Testis (tissue), 2 donors: ENCODE measurements around the gene TRIM28.

ENCODE experiments used
- POLR2A ChIP-seq: fragments of 450-650 bp; IDR thresholded peaks from one replicate; pipeline ENCODE4 v1.6.1; 2017; ENCODE audit warnings: antibody characterized with exemption, mild to moderate bottlenecking, moderate library complexity
- TF ChIP-seq, protein P1 (sequence below), 3 experiments: fragments of 450-650 bp in 2 of 3; fragments of 200-600 bp in 1 of 3; sonication (generic) in 1 of 3; IDR thresholded peaks; one replicate each; pipeline ENCODE4 v1.5.1; 2016 to 2019; ENCODE audit warnings: antibody characterized with exemption in 3 of 3, mild to moderate bottlenecking in 2 of 3, moderate library complexity in 1 of 3

DNA sequence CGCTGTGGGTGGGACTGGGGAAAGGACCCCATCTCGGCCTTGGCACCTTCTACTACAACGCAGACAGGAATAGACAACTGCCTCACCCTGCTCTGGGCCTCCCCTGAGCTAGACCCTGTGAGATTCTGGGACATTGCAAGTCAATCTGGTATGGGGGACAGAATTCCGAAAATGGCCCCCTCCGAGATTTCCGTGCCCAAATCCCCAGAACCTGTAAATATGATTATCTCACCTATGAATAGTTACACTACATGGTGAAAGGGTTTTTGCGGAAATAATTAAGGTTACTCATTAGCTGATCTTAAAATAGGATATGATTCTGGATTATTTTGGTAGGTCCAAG, 23.6 kb upstream of the TRIM28 start:
- no peak for TF ChIP-seq POLR2A
- TF ChIP-seq, protein P1, sequence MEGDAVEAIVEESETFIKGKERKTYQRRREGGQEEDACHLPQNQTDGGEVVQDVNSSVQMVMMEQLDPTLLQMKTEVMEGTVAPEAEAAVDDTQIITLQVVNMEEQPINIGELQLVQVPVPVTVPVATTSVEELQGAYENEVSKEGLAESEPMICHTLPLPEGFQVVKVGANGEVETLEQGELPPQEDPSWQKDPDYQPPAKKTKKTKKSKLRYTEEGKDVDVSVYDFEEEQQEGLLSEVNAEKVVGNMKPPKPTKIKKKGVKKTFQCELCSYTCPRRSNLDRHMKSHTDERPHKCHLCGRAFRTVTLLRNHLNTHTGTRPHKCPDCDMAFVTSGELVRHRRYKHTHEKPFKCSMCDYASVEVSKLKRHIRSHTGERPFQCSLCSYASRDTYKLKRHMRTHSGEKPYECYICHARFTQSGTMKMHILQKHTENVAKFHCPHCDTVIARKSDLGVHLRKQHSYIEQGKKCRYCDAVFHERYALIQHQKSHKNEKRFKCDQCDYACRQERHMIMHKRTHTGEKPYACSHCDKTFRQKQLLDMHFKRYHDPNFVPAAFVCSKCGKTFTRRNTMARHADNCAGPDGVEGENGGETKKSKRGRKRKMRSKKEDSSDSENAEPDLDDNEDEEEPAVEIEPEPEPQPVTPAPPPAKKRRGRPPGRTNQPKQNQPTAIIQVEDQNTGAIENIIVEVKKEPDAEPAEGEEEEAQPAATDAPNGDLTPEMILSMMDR (IDR thresholded peaks at IDR 0.05), result no peak
